A549 treated with CpdA at 1 μM for 4 hours (cell line): ENCODE measurements around the gene RIPK3. TPM values are rescaled to one million over a fixed set of nuclear protein-coding genes. Genes with fewer than 3 reads are reported as not detected.

Source experiments
- total RNA-seq: library from RNA; stranded (reverse); fragments of 200-300 nt; extraction: Qiagen RNA extraction; gene quantifications from 5 replicates; pipeline ENCODE4 v1.2.3, GENCODE V29; 2022; ENCODE audit warnings: low read depth

RIPK3 gene
- not detected in 5 replicates for total RNA-seq

GRCh38 chr14:24339284-24340151 lies at the start of gene RIPK3:
RIPK3 (minus strand) TSS chr14:24339991; CDS start chr14:24339826, 165 bp downstream.

GRCh38 chr14:24367514-24368211 lies 27.9 kb upstream of the RIPK3 start, which contains the start of gene NFATC4:
NFATC4 (plus strand) TSS chr14:24368184; CDS start chr14:24368341, 157 bp downstream.

GRCh38 chr14:24334431-24335291 lies 5.1 kb downstream of the RIPK3 start, which contains the start of gene ADCY4:
ADCY4 (minus strand) TSS chr14:24335071; CDS start chr14:24334652, 419 bp downstream.

GRCh38 chr14:24310646-24311604 lies 28.9 kb downstream of the RIPK3 start, which contains the start of gene LTB4R:
LTB4R (plus strand) TSS chr14:24311502; CDS start chr14:24315652, 4,150 bp downstream.

GRCh38 chr14:24309538-24310264 lies 30.1 kb downstream of the RIPK3 start, which contains the start of gene LTB4R2:
LTB4R2 (plus strand) TSS chr14:24310140; CDS start chr14:24310665, 525 bp downstream.

GRCh38 chr14:24307575-24308341 lies 32.0 kb downstream of the RIPK3 start, which contains the start of gene CIDEB:
CIDEB (minus strand) TSS chr14:24307977; CDS start chr14:24307858, 119 bp downstream.

GRCh38 chr14:24299255-24300191 lies 40.3 kb downstream of the RIPK3 start, which contains the start of the genes DHRS1 and NOP9:
DHRS1 (minus strand) TSS chr14:24299780; CDS start chr14:24299106, 674 bp downstream.
NOP9 (plus strand) TSS chr14:24299850; CDS start chr14:24299955, 105 bp downstream.

Other genes starting within 250 kb of the RIPK3 start
- 18.2 to 20.8 TPM (median 19.0 TPM) in 5 replicates for gene PCK2, start 245.7 kb downstream of the RIPK3 start, total RNA-seq
- gene DCAF11, start 225.2 kb downstream of the RIPK3 start, total RNA-seq: 20.4 to 24.2 TPM (median 21.1 TPM) in 5 replicates
- gene NRL, start 225.0 kb downstream of the RIPK3 start, total RNA-seq: 0.48 to 1.2 TPM (median 1.0 TPM) in 5 replicates
- gene FITM1, start 209.3 kb downstream of the RIPK3 start, total RNA-seq: 0.13 TPM in 1 of 5 replicates, not detected in the others
- gene PSME1, start 203.8 kb downstream of the RIPK3 start, total RNA-seq: 165 to 182 TPM (median 174 TPM) in 5 replicates
- gene EMC9, start 198.4 kb downstream of the RIPK3 start, total RNA-seq: 48.8 to 64.4 TPM (median 62.6 TPM) in 5 replicates
- 175 to 204 TPM (median 181 TPM) in 5 replicates for gene PSME2, start 193.4 kb downstream of the RIPK3 start, total RNA-seq
- gene RNF31, start 192.5 kb downstream of the RIPK3 start, total RNA-seq: 21.0 to 29.8 TPM (median 27.3 TPM) in 5 replicates
- 17.3 to 22.2 TPM (median 20.2 TPM) in 5 replicates for gene IRF9, start 178.7 kb downstream of the RIPK3 start, total RNA-seq
- gene REC8, start 167.9 kb downstream of the RIPK3 start, total RNA-seq: 3.7 to 7.0 TPM (median 4.8 TPM) in 5 replicates
- gene IPO4, start 151.2 kb downstream of the RIPK3 start, total RNA-seq: 76.9 to 102 TPM (median 78.5 TPM) in 5 replicates
- gene TM9SF1, start 144.6 kb downstream of the RIPK3 start, total RNA-seq: 63.8 to 71.3 TPM (median 70.1 TPM) in 5 replicates
- not detected in 5 replicates for gene TSSK4, start 134.3 kb downstream of the RIPK3 start, total RNA-seq
- 78.2 to 95.9 TPM (median 81.6 TPM) in 5 replicates for gene CHMP4A, start 126.5 kb downstream of the RIPK3 start, total RNA-seq
- gene MDP1, start 123.9 kb downstream of the RIPK3 start, total RNA-seq: 28.2 to 30.5 TPM (median 28.9 TPM) in 5 replicates
- 443 to 489 TPM (median 464 TPM) in 5 replicates for gene NEDD8, start 107.6 kb downstream of the RIPK3 start, total RNA-seq
- gene GMPR2, start 107.1 kb downstream of the RIPK3 start, total RNA-seq: 54.6 to 64.7 TPM (median 59.1 TPM) in 5 replicates
- 33.6 to 39.6 TPM (median 38.4 TPM) in 5 replicates for gene TINF2, start 97.4 kb downstream of the RIPK3 start, total RNA-seq
- gene TGM1, start 76.8 kb downstream of the RIPK3 start, total RNA-seq: 0.48 to 1.2 TPM (median 1.2 TPM) in 5 replicates
- 15.9 to 17.8 TPM (median 17.5 TPM) in 5 replicates for gene RABGGTA, start 68.4 kb downstream of the RIPK3 start, total RNA-seq
- 10.3 to 13.4 TPM (median 11.5 TPM) in 5 replicates for gene DHRS1, start 40.2 kb downstream of the RIPK3 start, total RNA-seq
- 15.1 to 19.5 TPM (median 18.5 TPM) in 5 replicates for gene NOP9, start 40.1 kb downstream of the RIPK3 start, total RNA-seq
- gene CIDEB, start 32.0 kb downstream of the RIPK3 start, total RNA-seq: 0.18 to 0.50 TPM (median 0.32 TPM) in 5 replicates
- gene LTB4R2, start 29.9 kb downstream of the RIPK3 start, total RNA-seq: 2.9 to 7.2 TPM (median 3.7 TPM) in 5 replicates
- 5.3 to 7.0 TPM (median 6.2 TPM) in 5 replicates for gene LTB4R, start 28.5 kb downstream of the RIPK3 start, total RNA-seq
- not detected in 5 replicates for gene ADCY4, start 4.9 kb downstream of the RIPK3 start, total RNA-seq
- gene NFATC4, start 28.2 kb upstream of the RIPK3 start, total RNA-seq: 0.07 to 0.40 TPM (median 0.22 TPM) in 5 replicates
- gene NYNRIN, start 59.0 kb upstream of the RIPK3 start, total RNA-seq: 0.13 to 0.48 TPM (median 0.16 TPM) in 5 replicates
- gene CBLN3, start 89.7 kb upstream of the RIPK3 start, total RNA-seq: 1.3 to 1.6 TPM (median 1.5 TPM) in 5 replicates
- gene KHNYN, start 90.0 kb upstream of the RIPK3 start, total RNA-seq: 25.0 to 31.2 TPM (median 29.2 TPM) in 5 replicates
- 33.4 to 54.6 TPM (median 51.3 TPM) in 5 replicates for gene SDR39U1, start 102.8 kb upstream of the RIPK3 start, total RNA-seq
- gene CMA1, start 168.3 kb upstream of the RIPK3 start, total RNA-seq: not detected in 5 replicates
- not detected in 5 replicates for gene CTSG, start 236.3 kb upstream of the RIPK3 start, total RNA-seq